NCI-H2196 treated with DMSO at 0.1 percent for 48 hours (cell line): ENCODE data around the gene GALNT7.

ENCODE experiments used
- DNase-seq: peaks from one replicate; lab custom pipeline; 2025; ENCODE audit not compliant: unreplicated experiment; lab: John Stamatoyannopoulos, UW

The GALNT7 gene

DNA sequence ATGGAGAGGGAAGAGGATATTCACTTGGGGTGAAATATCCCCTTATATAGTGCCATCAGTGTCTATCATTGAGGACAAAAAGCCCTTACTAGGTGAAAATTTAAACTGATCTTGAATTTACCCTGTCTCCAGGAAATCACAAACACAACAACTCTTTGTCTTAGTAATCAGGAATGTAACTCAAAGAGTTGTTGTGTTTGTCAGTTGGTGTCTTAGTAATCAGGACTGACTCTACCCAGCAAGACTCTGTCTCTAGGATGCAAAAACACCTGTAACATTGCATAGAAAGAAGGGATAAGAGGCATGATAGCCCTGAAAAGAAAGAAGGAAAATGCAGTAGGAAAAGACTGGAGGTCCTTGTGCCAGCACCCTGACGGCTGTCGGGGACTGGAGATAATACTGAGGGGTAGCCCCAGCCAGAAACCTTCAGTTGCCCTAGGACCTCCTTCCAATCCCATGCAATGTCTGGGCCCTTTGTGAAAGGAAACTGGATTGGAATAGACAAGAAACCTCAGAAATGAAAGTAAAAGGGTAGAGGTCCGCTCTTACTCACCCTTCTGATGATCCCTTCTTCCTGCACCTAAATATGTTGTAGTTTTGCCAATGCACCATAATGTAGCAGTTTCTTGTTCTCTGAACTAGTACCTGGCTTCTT, 120.2 kb downstream of the GALNT7 start:
- no peak for DNase-seq

GRCh38 chr4:173289353-173289727, 120.7 kb downstream of the GALNT7 start:
- DNase-seq = no peak

DNA sequence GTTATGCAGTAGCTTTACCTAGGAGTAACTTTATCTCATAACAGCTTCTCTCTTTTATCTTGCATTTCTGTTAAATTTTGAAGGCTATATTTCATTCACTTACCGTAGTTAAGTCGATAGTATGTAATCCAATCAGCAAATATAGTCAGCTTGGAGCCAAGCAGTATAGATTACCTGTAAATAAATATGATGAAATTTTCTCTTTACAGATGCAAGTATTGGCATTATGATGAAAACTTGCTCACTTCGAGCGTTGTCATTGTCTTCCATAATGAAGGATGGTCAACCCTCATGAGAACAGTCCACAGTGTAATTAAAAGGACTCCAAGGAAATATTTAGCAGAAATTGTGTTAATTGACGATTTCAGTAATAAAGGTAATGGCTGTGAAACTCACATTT, 123.3 kb downstream of the GALNT7 start:
- no peak for DNase-seq

GRCh38 chr4:173293663-173294062, 125.1 kb downstream of the GALNT7 start:
- no peak for DNase-seq

- no peak for DNase-seq
Measured at GRCh38 chr4:173294444-173294843, 125.8 kb downstream of the GALNT7 start.

- no peak for DNase-seq
Measured at GRCh38 chr4:173301518-173302201, 133.0 kb downstream of the GALNT7 start.

- no peak for DNase-seq
Measured at GRCh38 chr4:173307778-173308177, 139.2 kb downstream of the GALNT7 start.

DNA sequence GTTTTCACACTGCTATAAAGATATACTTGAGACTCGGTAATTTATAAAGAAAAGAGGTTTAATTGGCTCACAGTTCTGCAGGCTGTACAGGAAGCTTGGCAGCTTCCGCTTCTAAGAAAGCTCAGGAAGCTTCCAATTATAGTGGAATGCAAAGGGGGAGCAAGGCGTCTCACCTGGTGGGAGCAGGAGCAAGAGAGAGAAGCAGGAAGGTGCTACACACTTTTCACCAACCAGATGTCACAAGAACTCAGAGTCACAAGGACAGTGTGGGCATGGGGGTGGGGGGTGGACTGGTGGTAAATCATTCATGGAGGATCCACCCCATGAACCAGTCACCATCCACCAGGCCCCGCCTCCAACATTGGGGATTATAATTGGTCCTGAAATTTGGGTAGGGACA, 142.8 kb downstream of the GALNT7 start:
- DNase-seq = no peak

- no peak for DNase-seq
Measured at GRCh38 chr4:173314715-173315114, 146.1 kb downstream of the GALNT7 start.

DNA sequence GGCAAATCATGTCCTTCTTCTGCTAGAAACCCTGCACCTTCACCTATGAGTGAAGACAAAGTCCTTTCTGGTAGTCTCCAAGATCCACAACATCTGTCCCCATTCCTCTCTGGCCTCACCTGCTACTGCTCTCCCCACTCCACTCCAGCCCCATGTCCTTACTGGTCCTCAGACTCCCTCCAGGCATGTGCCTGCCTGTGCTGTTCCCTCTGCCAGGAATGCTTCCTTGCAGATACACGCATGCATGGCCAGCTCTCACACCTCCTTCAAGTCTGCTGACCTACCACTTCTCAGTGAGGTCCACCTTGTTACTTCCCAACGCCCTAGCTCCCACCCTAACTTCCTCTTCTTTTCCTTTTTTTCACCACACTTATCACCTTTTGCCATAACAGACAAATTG, 147.4 kb downstream of the GALNT7 start:
- DNase-seq = no peak

DNA sequence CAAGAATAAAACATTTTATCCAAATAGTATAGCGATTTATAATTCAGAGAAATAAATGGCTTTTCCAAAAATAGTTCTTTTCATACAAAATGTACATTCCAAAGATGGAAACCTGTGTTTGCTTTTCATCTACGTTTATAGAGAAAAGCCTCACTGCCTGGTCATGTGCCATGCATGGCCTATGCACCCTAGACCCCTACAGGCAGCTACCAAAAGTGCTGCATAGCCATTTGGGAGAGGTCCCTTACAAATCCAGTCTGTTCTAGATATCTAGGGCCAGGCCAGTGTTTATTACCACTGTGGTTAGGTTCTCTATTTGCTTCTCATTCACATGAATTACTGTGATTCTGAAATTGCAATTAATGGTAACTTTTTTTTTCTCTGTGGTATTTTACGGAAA, 148.4 kb downstream of the GALNT7 start:
- no peak for DNase-seq

DNA sequence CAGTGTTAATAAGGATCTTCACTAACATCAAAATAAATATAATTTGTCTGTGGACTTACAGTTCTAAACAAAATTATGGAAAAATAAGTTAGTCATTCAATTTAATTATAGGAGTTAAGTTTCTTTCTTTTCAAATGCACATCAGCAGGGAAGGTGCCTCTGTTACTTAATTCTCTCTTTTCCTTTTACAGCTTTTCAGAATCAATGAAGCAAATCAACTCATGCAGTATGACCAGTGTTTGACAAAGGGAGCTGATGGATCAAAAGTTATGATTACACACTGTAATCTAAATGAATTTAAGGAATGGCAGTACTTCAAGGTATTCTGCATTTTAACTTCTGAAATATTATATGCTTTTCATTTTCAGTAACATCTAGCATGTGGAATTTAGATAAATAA, 149.6 kb downstream of the GALNT7 start:
- DNase-seq = no peak

GRCh38 chr4:173318648-173319211, 150.1 kb downstream of the GALNT7 start:
- DNase-seq = no peak

DNA sequence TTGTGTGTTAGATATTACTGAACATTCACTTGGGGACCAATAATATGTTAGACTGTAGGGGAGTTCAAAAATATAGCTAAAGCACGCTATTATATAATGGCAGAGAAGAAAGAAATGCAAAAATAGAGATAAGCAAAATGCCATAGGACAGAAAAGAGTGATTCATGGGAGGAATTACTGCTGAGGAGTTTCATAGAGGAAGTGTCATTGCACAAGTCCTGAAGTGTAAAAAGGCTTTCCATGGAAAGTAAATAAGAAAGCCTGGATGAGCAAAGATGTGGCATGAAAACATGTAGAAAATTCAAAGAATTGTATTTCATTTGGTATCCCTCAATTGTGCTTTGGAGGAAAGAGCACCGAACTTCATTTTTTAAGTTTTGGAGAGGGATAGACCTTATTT, 151.1 kb downstream of the GALNT7 start:
- no peak for DNase-seq

DNA sequence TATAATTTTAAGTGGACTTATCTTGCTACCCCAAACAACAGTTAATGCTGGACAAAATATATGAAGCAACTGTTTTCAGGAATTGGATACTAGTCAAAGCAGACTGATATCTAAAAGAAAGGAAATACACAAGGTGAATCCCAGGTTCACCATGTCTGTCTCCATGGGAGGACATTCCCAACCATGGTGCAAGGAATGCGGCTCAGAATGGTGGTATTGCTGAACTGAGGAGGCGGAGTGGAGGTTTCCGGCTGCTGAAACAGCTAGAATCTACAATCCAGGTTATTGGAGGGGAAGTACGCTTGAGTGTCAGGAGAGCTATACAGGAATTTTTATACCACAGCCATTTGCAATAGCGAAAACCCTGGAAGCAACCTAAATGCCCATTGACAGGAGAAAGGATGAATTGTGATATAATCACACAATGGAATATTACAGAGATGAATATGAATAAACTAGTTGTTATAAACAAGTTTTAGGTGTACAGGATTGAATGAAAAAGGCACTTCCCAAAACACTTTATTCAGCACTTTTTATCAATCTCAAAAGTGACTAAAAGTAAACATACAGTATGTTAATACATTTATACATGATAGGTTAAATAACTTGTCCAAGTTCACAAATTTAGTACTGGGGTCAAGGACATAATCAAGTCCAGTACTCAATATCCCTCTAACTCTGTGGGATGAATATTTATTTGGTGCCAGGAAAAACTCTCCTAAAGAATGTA, 156.6 kb downstream of the GALNT7 start:
- DNase-seq = no peak

GRCh38 chr4:173328236-173328901, 159.8 kb downstream of the GALNT7 start:
- DNase-seq = no peak

DNA sequence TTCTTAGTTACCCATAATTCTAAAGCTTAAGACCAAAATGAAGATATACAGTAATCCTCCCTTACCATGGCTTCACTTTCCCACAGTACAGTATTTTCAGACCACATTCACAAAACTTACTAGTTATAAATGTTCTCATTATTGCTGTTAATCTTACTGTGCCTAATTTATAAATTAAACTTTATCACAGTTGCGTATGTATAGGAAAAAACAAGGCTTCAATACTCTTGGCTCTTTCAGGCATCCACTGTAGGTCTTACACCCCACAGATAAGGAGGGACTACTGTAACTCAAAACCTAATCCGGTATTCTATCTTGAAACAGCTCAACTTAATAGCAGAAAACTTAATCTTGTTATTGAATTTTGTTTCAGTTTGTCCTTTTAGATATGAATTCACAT, 162.0 kb downstream of the GALNT7 start:
- no peak for DNase-seq

DNA sequence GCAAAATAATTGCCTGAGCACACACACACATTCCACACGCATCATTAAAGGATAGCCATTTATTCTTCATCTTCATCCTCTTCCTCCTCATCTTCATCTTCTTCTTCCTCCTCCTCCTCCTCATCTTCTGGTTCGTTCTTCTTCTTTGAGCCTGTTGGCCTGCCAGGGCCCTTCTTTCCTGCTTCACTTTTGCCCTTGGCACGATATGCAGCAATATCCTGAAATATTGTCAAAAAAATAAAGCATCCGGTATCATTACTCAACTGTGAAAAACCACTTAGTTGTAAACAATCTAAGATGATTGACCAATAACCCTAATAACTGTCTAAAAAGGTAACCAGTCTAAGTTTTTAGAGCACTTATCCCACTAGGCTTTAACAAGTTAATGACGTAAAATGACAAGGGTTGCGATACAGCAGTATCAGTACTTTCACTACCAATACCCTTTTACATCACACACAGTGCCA, 163.4 kb downstream of the GALNT7 start:
- DNase-seq = no peak

DNA sequence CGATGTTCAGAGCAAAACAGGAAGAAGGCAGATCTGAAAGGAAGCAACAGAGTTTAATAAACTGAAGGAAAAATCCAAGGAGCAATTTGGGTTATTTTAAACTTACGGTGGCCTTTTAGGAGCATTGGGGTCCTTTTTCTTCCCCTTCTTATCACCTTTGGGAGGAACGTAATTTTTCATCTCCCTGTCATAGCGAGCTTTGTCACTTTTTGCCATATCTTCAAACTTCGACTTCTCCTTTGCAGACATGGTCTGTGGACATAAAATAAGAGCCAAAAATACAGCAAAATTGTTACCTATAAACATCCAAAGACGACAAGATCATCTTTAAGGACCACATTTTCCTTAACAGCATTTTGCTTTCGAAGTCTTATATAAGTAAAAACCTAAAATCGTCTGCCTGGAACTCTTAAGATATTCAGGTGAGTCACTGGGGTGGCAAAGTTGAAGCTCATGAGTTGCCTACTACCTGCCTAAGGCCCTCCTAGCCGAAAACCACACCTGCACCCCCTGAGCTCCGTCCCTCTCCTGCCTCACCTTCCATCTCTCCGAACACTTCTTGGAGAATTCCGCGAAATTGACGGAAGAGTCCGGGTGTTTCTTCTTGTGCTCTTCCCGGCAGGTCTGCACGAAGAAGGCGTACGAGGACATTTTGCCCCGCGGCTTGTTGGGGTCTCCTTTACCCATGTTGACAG, 164.5 kb downstream of the GALNT7 start:
- DNase-seq = no peak

GRCh38 chr4:173333658-173334084, 165.1 kb downstream of the GALNT7 start:
- DNase-seq = no peak
